Suprapubic skin (tissue), 4 donors: ENCODE measurements around the gene BFSP2. TPM values are rescaled to one million over a fixed set of nuclear protein-coding genes. Genes with fewer than 3 reads are reported as not detected.
A peak's percentile ranks its signal among the peaks of the same experiment; 100 is the strongest.

ENCODE experiments used
- DNase-seq, 2 donors: peaks; one replicate each; pipeline ENCODE4 v3.0.0-alpha.2; 2019; ENCODE audit warnings: low spot score in 2 of 2
- H3K27ac ChIP-seq: fragments of 200-600 bp; sonication (generic); one replicate; pipeline ENCODE4 v1.5.1; 2019
- H3K27me3 ChIP-seq: fragments of 200-600 bp; sonication (generic); one replicate; pipeline ENCODE4 v1.5.1; 2019
- H3K36me3 ChIP-seq: fragments of 200-600 bp; sonication (generic); one replicate; pipeline ENCODE4 v1.5.1; 2019
- H3K4me1 ChIP-seq: fragments of 200-600 bp; sonication (generic); one replicate; pipeline ENCODE4 v1.5.1; 2019
- H3K4me3 ChIP-seq: fragments of 200-600 bp; sonication (generic); one replicate; pipeline ENCODE4 v1.5.1; 2019; ENCODE audit warnings: mild to moderate bottlenecking
- H3K9me3 ChIP-seq: fragments of 200-600 bp; sonication (generic); one replicate; pipeline ENCODE4 v1.5.1; 2019
- CTCF ChIP-seq, 2 donors: fragments of 200-600 bp in 1 of 2; fragments of 450-650 bp in 1 of 2; sonication (generic) in 1 of 2; IDR thresholded peaks; one replicate each; pipeline ENCODE4 v1.5.1; 2016 to 2019; ENCODE audit warnings: antibody characterized with exemption in 2 of 2, mild to moderate bottlenecking in 1 of 2, moderate library complexity in 1 of 2
- EP300 ChIP-seq: sonication (generic); formaldehyde crosslinking; IDR thresholded peaks from one replicate; pipeline ENCODE4 v1.6.1; 2017; ENCODE audit warnings: antibody characterized with exemption
- POLR2A ChIP-seq, 2 donors: fragments of 450-650 bp; IDR thresholded peaks; one replicate each; pipeline ENCODE4 v1.6.1; 2017; ENCODE audit warnings: antibody characterized with exemption in 2 of 2, mild to moderate bottlenecking in 2 of 2, moderate library complexity in 2 of 2
- POLR2AphosphoS5 ChIP-seq, 3 donors: sonication (generic); formaldehyde crosslinking; IDR thresholded peaks; one replicate each; pipeline ENCODE4 v1.6.1; 2017; ENCODE audit warnings: antibody characterized with exemption in 3 of 3
- WGBS: methylation state at CpG from one replicate; pipeline ENCODE4 v1.1.5; 2018; 5-methylcytosine and 5-hydroxymethylcytosine counted together
- total RNA-seq, 4 donors: library from RNA; depleted of rRNA; stranded (reverse); fragments of >200 nt; gene quantifications; one replicate each; pipeline ENCODE4 v1.1.0, GENCODE V29; 2016

BFSP2 gene
- total RNA-seq, 4 donors from 2014 or later: 2.3 TPM; not detected in 3

GRCh38 chr3:133375403-133375745 lies 24.5 kb upstream of the BFSP2 start:
- no peak for TF ChIP-seq CTCF (IDR thresholded peaks at IDR 0.05)
- TF ChIP-seq POLR2AphosphoS5 (IDR thresholded peaks at IDR 0.05): no peak
- TF ChIP-seq POLR2A (IDR thresholded peaks at IDR 0.05): no peak
- TF ChIP-seq EP300: no peak
- H3K9me3 ChIP-seq: no peaks in the 10 kb centered on the region
- no peak overlapping the region for H3K4me3 ChIP-seq

GRCh38 chr3:133376810-133377209 lies 23.0 kb upstream of the BFSP2 start:
- H3K4me3 ChIP-seq: no peak overlapping the region
- no peaks in the 10 kb centered on the region for H3K36me3 ChIP-seq
- no peak overlapping the region for H3K27ac ChIP-seq
- H3K27me3 ChIP-seq: no peaks in the 10 kb centered on the region
- 67% methylated on average over 6 of the region's 6 CpGs for WGBS
- DNase-seq: no peak
- H3K4me1 ChIP-seq: no peaks in the 10 kb centered on the region
- TF ChIP-seq CTCF (IDR thresholded peaks at IDR 0.05) (no peak), POLR2AphosphoS5 (IDR thresholded peaks at IDR 0.05) (no peak), EP300 (no peak), POLR2A (IDR thresholded peaks at IDR 0.05) (no peak)
- H3K9me3 ChIP-seq: no peaks in the 10 kb centered on the region

More at GRCh38 chr3:133375403-133375745, 24.5 kb upstream of the BFSP2 start:
- H3K4me1 ChIP-seq: no peaks in the 10 kb centered on the region
- no peak overlapping the region for H3K27ac ChIP-seq
- no peak for DNase-seq
- H3K27me3 ChIP-seq: no peaks in the 10 kb centered on the region
- H3K36me3 ChIP-seq: no peaks in the 10 kb centered on the region

GRCh38 chr3:133377396-133377795 lies 22.5 kb upstream of the BFSP2 start:
- TF ChIP-seq CTCF (IDR thresholded peaks at IDR 0.05): peak in 1 of 2 donors; percentile 30
- TF ChIP-seq POLR2A (IDR thresholded peaks at IDR 0.05): no peak
- no peaks in the 10 kb centered on the region for H3K9me3 ChIP-seq
- 16% methylated on average over 2 of the region's 3 CpGs for WGBS
- H3K4me1 ChIP-seq: no peaks in the 10 kb centered on the region
- H3K4me3 ChIP-seq: no peak overlapping the region
- H3K27ac ChIP-seq: no peak overlapping the region
- H3K27me3 ChIP-seq: no peaks in the 10 kb centered on the region
- DNase-seq: no peak
- no peaks in the 10 kb centered on the region for H3K36me3 ChIP-seq

GRCh38 chr3:133379926-133380325 lies 19.9 kb upstream of the BFSP2 start:
- no peak for DNase-seq
- no peaks in the 10 kb centered on the region for H3K27me3 ChIP-seq
- no peak overlapping the region for H3K4me3 ChIP-seq
- WGBS: 98% methylated on average over 19 of the region's 19 CpGs
- H3K4me1 ChIP-seq: peaks cover 4% of the 10 kb centered on the region
- H3K27ac ChIP-seq: no peak overlapping the region
- TF ChIP-seq EP300 (no peak), CTCF (IDR thresholded peaks at IDR 0.05) (no peak), POLR2A (IDR thresholded peaks at IDR 0.05) (no peak), POLR2AphosphoS5 (IDR thresholded peaks at IDR 0.05) (no peak)
- no peaks in the 10 kb centered on the region for H3K36me3 ChIP-seq
- H3K9me3 ChIP-seq: no peaks in the 10 kb centered on the region

- no peak for DNase-seq
- Histone ChIP-seq H3K4me3 (no peak overlapping the region), H3K27me3 (no peaks in the 10 kb centered on the region), H3K9me3 (no peaks in the 10 kb centered on the region), H3K36me3 (no peaks in the 10 kb centered on the region), H3K27ac (no peak overlapping the region), H3K4me1 (peaks cover 4% of the 10 kb centered on the region)
- no peak for TF ChIP-seq EP300
- no peak for TF ChIP-seq CTCF (IDR thresholded peaks at IDR 0.05)
- no peak for TF ChIP-seq POLR2AphosphoS5 (IDR thresholded peaks at IDR 0.05)
- TF ChIP-seq POLR2A (IDR thresholded peaks at IDR 0.05): no peak
- WGBS: 90% methylated on average over 9 of the region's 16 CpGs
Measured at GRCh38 chr3:133380481-133381225, 19.2 kb upstream of the BFSP2 start.
